HG03342 (cell line): ENCODE data around the gene TRAPPC2L.

Source experiments
- ATAC-seq: cut with Tn5 transposase; IDR thresholded peaks from one replicate; pipeline ENCODE4 v1.9.1; 2021; ENCODE audit warnings: mild to moderate bottlenecking, moderate library complexity; ENCODE audit not compliant: unreplicated experiment

TRAPPC2L gene

DNA sequence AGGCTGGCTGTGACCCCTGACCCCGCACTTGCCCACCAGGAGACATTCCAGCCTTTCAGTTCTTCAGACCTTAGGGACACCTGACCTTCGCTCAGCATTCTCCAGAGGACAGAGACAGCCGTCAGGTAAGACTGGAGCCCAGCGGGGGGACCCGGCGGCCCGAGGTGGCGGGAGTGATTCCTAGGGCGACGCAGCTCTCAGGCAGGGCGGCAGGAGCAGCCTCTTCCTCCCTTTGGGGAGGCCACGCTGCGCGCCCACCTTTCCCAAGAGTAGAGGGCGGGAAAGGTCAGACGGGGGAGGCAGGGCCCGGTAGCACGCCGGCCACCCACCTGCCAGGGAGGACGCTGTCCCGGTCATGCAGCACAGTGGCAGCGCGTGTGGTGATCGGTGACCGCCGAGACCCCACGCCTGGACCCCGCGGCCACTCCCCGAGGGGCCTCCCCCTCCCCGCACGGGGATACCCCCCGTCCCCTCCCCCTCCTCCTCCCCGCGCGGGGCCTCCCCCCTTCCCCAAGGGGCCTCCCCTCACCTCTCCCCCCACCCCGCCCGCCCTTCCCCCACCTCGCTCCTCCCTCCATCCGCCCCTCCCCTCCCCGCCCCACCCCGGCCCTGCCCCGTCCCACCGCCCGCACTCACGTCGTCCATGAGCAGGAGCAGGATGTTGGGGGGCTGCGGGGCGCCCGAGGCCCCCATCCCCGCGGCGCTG lies 652 bp upstream of the TRAPPC2L start:
- ATAC-seq: no peak

DNA sequence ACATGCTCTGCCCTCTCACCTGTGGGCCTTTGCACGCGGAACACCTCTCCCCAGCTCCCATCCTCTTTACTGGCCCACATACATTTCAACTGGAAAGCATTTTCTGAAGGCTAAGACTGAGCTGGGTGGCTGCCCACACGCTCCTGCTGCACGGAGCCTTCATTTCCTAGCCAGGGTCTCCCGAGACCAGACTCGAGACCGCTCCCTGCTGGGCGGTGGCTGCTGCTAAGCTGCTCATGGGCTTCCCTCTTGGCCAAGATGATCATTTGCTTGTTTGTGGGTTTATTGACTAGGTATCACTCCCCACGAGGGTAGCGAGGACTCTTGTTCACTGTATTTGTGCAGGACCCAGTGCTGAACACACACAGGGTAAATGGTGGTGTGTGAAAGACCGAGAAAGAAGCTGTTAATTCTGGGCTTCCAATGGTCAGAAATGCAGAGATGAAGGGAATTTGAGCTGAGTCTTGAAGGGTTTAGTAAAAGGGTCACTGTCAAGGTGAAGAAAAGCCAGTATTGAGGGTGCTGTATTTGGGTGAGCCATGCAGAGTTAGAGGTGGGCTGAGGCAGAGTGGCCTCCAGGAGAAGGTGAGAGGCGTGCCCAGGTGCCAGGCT lies 907 bp downstream of the TRAPPC2L start:
- ATAC-seq: no peak

GRCh38 chr16:88859381-88860091 lies 2.6 kb downstream of the TRAPPC2L start:
- ATAC-seq: no peak

DNA sequence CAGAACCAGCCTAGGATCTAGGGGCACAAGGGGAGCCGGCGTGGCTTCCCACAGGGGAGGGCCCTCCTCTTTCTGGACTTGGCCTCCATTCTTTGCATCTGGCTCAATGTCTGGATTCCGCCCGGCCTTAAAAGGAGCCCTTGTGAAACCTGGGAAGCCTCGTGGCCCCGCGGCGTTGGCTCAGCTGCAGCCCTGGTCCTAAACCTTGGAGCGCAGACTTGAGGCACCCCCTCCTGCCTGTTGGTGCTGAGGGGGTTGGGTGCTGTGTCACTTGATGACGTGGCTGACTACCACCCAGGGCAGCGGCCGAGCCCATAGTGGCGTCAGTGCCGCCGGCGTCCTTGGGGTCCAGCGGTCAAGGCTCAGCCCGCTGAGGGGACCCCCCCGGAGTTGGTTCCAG lies 4.4 kb downstream of the TRAPPC2L start:
- no peak for ATAC-seq

GRCh38 chr16:88862968-88863367 lies 6.0 kb downstream of the TRAPPC2L start:
- ATAC-seq: no peak

GRCh38 chr16:88863426-88863825 lies 6.5 kb downstream of the TRAPPC2L start:
- no peak for ATAC-seq

- no peak for ATAC-seq
Observed at GRCh38 chr16:88864099-88864498, 7.2 kb downstream of the TRAPPC2L start.

DNA sequence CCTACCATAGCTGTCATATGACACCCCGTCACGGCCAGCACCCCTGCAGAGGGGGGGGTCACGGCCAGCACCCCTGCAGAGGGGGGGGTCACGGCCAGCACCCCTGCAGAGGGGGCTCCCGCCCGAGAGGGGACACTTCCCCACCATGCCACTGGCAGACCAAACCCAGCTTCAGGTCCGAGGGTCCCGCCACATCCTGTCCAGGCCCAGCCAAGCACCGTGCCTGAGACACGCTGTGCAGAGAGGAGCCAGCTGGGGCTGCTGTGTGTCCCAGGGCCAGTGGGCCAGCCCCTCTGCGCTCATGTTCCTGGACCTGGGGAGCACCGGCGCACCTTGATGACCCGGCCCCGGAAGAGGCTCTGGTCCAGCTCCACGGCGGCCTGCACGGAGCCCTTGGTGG lies 7.6 kb downstream of the TRAPPC2L start:
- no peak for ATAC-seq

DNA sequence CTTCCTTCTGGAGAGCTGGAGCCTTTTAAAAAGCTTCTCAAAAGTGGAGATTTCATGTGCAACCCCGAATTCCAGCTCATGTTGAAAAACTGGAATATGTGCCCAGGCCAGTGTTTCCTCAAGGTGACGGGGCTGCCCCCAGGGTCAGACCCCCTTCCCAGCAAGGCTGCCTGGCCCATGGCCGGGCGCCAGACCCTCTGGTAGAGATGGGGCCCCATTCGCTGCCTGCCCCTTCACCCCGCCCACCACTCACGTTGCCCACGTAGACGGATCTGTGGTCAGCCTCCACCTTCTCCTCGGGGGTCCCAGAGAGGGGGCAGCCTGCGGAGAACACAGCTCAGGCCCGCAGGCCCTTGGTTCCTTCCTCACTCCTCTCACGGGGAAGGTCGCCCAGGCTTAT lies 8.4 kb downstream of the TRAPPC2L start:
- no peak for ATAC-seq

DNA sequence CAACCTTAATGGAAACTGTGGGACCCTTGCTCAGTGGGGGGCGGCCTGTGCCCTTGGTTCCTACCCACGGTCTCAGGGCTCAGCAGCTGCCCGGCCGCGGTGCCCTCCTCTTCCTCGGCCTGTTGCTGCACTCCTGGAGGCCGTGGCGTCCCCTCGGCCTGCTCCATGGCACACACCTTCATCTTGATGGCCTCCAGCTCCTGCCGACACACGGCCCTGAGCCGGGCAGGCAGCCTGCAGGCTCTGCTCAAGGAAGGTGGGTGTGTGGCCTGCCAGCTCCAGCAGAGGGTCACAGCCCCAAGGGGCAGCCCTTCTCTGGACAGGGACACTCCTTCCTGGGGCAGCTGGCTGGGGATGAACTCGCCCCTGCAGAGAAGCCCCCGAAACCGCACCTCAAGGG lies 8.8 kb downstream of the TRAPPC2L start:
- no peak for ATAC-seq

DNA sequence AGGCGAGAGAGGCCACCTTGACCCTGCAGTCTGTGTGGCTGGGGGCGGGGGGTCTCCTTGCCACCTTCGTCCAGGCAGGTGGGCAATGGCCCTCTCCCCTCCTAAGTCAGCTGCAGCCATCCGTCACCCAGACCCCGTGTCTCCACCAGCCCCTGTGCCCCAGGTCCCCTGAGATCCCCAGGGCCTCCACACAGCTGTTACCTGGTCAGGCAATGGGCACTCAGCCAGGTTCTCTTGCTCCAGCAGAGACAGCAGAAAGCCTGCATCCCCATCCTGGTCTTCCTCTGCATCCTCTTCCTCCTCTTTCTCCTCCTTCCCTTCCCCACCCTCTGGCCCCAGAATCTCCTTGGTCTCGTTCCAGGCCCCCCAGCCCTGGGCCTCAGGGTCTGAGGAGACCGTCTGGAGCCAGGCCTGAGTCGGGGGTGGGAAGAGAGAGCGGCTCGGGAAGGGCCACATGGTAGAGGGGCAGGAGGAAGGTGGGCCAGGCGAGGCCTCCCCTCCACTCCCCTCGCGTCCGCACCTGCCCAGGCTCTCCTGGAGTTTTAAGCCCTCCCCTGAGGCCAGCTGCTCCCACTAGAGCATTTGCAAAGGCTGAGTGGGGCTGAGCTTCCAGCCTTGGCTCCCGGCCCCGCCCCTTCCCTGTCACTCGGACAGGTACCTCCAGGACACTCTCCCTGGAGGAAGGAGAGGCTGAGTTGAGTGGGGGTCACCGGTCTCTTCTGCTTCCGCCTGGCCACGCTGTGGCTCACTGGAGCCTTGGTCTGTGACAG lies 9.4 kb downstream of the TRAPPC2L start, which contains the start of gene PABPN1L:
TSS of gene PABPN1L (minus strand) at position 510 of the 770 bp plus-strand sequence. CDS start at position 456, 54 bp downstream.
- ATAC-seq: no peak

DNA sequence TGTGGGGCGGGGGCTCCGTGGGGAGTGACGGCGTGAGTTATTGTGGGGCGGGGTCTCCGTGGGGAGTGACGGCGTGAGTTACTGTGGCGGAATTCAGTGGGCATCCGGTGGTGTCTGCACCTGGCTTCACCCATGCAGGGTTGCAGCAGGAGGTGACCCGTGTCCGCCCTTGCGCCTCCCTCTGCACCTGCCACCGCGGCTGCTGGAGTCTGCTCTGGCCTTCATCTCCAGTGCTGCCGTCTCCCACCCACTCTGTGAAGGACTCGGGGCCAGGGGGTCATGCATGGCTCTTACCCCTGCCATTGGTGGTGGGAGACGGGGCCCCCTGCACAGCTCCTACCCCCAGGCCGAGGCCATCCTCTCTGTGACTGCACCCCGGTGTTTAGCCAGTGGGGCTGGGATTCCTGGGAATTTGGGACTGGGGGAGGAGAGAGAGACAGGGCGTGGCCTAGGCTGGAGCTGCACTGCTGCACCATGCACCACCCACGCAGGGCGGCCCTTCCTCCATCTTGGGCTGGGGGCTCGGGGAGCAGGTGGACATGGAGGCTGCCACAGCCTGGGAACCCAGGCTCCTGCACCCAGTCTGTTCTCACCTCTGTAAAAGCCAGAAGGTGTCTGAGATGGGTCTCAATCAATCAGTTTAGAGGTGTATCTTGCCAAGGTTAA lies 10.8 kb downstream of the TRAPPC2L start:
- no peak for ATAC-seq

GRCh38 chr16:88868974-88869672 lies 12.2 kb downstream of the TRAPPC2L start:
- no peak for ATAC-seq

GRCh38 chr16:88869673-88869980 lies 12.7 kb downstream of the TRAPPC2L start:
- no peak for ATAC-seq

- ATAC-seq: no peak
Observed at GRCh38 chr16:88870608-88871348, 13.9 kb downstream of the TRAPPC2L start.

- ATAC-seq: no peak
Observed at GRCh38 chr16:88871349-88871702, 14.4 kb downstream of the TRAPPC2L start.

- ATAC-seq: no peak
Observed at GRCh38 chr16:88871730-88872416, 14.9 kb downstream of the TRAPPC2L start.

- ATAC-seq: no peak
Observed at GRCh38 chr16:88872650-88873331, 15.9 kb downstream of the TRAPPC2L start.
